C4-2B (cell line): ENCODE results near the gene PALLD.

Experiments
- CTCF ChIP-seq: fragments of 450-650 bp; conservative IDR thresholded peaks from 2 replicates; pipeline ENCODE4 v1.5.1; 2017; ENCODE audit warnings: mild to moderate bottlenecking
- ZFX ChIP-seq: fragments of 450-650 bp; IDR thresholded peaks from 2 replicates; pipeline ENCODE4 v1.6.1; 2017

- TF ChIP-seq CTCF (no peak), ZFX (no peak)
These were observed 202.5 kb downstream of the PALLD start for GRCh38 chr4:168699224-168699878.
